Stimulated activated CD8-positive, alpha-beta memory T cell treated with anti-CD3 and anti-CD28 coated beads, Interleukin-7, amount 100 ng/mL, for 4 hours (primary cell): Measurements from ENCODE around the gene SPEN.

Experiments used
- DNase-seq, 2 donors: peaks; one replicate each; pipeline ENCODE4 v3.0.0-alpha.2; 2020; ENCODE audit warnings: low read depth in 2 of 2

The SPEN gene

DNA sequence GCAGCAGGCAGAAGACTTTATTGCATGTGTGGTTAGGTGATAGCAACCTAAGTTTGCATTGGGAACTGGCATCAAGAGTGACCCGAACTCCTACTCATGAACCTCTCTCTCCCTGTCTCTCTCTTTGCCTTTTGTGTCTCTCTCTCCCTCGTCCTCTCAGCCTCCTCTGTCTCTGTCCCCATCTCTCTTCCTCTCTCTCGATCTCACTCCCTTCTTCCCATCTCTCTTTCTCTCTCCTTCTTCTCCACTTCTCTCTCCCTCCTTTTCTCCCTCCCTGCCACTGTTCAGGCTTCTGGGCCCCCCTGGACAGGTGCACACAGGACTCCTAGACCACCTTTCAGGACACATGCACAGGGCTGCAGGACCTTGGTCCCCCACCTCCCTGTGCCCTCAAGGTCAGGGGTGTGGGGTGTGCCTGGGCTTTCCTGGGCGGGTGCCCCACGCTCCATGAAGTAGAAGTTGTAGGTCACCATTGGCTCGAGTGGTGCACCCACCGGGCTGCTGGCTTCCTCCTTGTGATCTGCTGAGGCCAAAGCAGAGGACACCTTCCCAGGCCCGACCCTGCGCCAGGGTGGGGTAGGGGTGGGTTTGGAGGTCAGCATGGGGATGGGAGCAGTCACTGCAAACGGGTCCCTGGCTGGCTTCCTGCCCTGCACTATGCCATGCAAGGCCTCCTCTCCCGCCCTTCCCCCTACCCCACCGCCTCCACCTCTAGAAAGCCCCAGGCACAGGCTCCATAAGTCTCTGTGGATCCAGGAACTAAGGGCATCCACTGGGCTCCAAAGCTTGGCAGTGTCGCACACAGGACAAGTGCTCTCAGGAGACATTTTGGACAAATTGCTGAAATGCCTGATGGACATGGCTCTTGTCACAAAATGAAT, 141.6 kb downstream of the SPEN start:
- DNase-seq = no peak

GRCh38 chr1:15989776-15990175, 142.3 kb downstream of the SPEN start:
- DNase-seq = no peak
